ENCODE measurements around the gene WDR11.
"Not testable (repeated sequence)": the region's sequence is repeated elsewhere in the genome, so short reads cannot be mapped to it uniquely, and the experiment has no call there.

Gene WDR11

GRCh38 chr10:120897343-120897742 is 46.2 kb downstream of the WDR11 start:
- FAIRE-seq (no peak), DNase-seq (ENCODE audit: insufficient read length, low spot score) (no peak)
- no peak for TF ChIP-seq POLR2A (IDR thresholded peaks at IDR 0.05; ENCODE audit: low read depth, low read length)
- TF ChIP-seq POLR2AphosphoS5 (IDR thresholded peaks at IDR 0.05; ENCODE audit: low read depth, low read length), result no peak
- TF ChIP-seq TAF1 (IDR thresholded peaks at IDR 0.05; ENCODE audit: low read depth, low read length), result no peak
- no peak for TF ChIP-seq PAX5 (IDR thresholded peaks at IDR 0.05; ENCODE audit: insufficient read depth, low read length, severe bottlenecking)
- no peak for TF ChIP-seq POU2F2 (IDR thresholded peaks at IDR 0.05; ENCODE audit: low read depth, low read length)
- TF ChIP-seq SPI1 (IDR thresholded peaks at IDR 0.05; ENCODE audit: low read depth, low read length), result no peak

- TF ChIP-seq POLR2AphosphoS5 (IDR thresholded peaks at IDR 0.05; ENCODE audit: low read depth, low read length) (no peak), POLR2A (IDR thresholded peaks at IDR 0.05; ENCODE audit: low read depth, low read length) (no peak), PAX5 (IDR thresholded peaks at IDR 0.05; ENCODE audit: insufficient read depth, low read length, severe bottlenecking) (no peak), TAF1 (IDR thresholded peaks at IDR 0.05; ENCODE audit: low read depth, low read length) (no peak), POU2F2 (IDR thresholded peaks at IDR 0.05; ENCODE audit: low read depth, low read length) (no peak), SPI1 (IDR thresholded peaks at IDR 0.05; ENCODE audit: low read depth, low read length) (no peak)
- DNase-seq (ENCODE audit: insufficient read length, low spot score), result no peak
- FAIRE-seq, result no peak
Measured at GRCh38 chr10:120905268-120905667, 54.1 kb downstream of the WDR11 start.

- FAIRE-seq (no peak), DNase-seq (ENCODE audit: insufficient read length, low spot score) (no peak)
- TF ChIP-seq POU2F2 (IDR thresholded peaks at IDR 0.05; ENCODE audit: low read depth, low read length), result no peak
- no peak for TF ChIP-seq POLR2A (IDR thresholded peaks at IDR 0.05; ENCODE audit: low read depth, low read length)
Measured at GRCh38 chr10:120917521-120918250, 66.5 kb downstream of the WDR11 start.

- not testable (repeated sequence) for FAIRE-seq
Measured at GRCh38 chr10:120923886-120924285, 72.7 kb downstream of the WDR11 start.

GRCh38 chr10:120926611-120927010 is 75.4 kb downstream of the WDR11 start:
- DNase-seq (ENCODE audit: insufficient read length, low spot score), result no peak
- TF ChIP-seq POLR2A (IDR thresholded peaks at IDR 0.05; ENCODE audit: low read depth, low read length) (no peak), TAF1 (IDR thresholded peaks at IDR 0.05; ENCODE audit: low read depth, low read length) (no peak), POLR2AphosphoS5 (IDR thresholded peaks at IDR 0.05; ENCODE audit: low read depth, low read length) (no peak), SPI1 (IDR thresholded peaks at IDR 0.05; ENCODE audit: low read depth, low read length) (no peak), PAX5 (IDR thresholded peaks at IDR 0.05; ENCODE audit: insufficient read depth, low read length, severe bottlenecking) (no peak), POU2F2 (IDR thresholded peaks at IDR 0.05; ENCODE audit: low read depth, low read length) (no peak)
- no peak for FAIRE-seq

More at GRCh38 chr10:120923886-120924285, 72.7 kb downstream of the WDR11 start:
- not testable (repeated sequence) for DNase-seq (ENCODE audit: insufficient read length, low spot score)

GRCh38 chr10:120927352-120927751 is 76.2 kb downstream of the WDR11 start:
- TF ChIP-seq PAX5 (IDR thresholded peaks at IDR 0.05; ENCODE audit: insufficient read depth, low read length, severe bottlenecking), result no peak
- TF ChIP-seq SPI1 (IDR thresholded peaks at IDR 0.05; ENCODE audit: low read depth, low read length), result no peak
- no peak for TF ChIP-seq POU2F2 (IDR thresholded peaks at IDR 0.05; ENCODE audit: low read depth, low read length)
- TF ChIP-seq POLR2AphosphoS5 (IDR thresholded peaks at IDR 0.05; ENCODE audit: low read depth, low read length), result no peak
- no peak for TF ChIP-seq TAF1 (IDR thresholded peaks at IDR 0.05; ENCODE audit: low read depth, low read length)
- no peak for TF ChIP-seq POLR2A (IDR thresholded peaks at IDR 0.05; ENCODE audit: low read depth, low read length)
- DNase-seq (ENCODE audit: insufficient read length, low spot score), result no peak
- no peak for FAIRE-seq

- DNase-seq (ENCODE audit: insufficient read length, low spot score) (no peak), FAIRE-seq (no peak)
- no peak for TF ChIP-seq POLR2AphosphoS5 (IDR thresholded peaks at IDR 0.05; ENCODE audit: low read depth, low read length)
- TF ChIP-seq POLR2A (IDR thresholded peaks at IDR 0.05; ENCODE audit: low read depth, low read length), result no peak
- no peak for TF ChIP-seq SPI1 (IDR thresholded peaks at IDR 0.05; ENCODE audit: low read depth, low read length)
- no peak for TF ChIP-seq PAX5 (IDR thresholded peaks at IDR 0.05; ENCODE audit: insufficient read depth, low read length, severe bottlenecking)
- TF ChIP-seq POU2F2 (IDR thresholded peaks at IDR 0.05; ENCODE audit: low read depth, low read length), result no peak
- TF ChIP-seq TAF1 (IDR thresholded peaks at IDR 0.05; ENCODE audit: low read depth, low read length), result no peak
Measured at GRCh38 chr10:120929166-120929565, 78.0 kb downstream of the WDR11 start.

GRCh38 chr10:120931423-120931822 is 80.3 kb downstream of the WDR11 start:
- DNase-seq (ENCODE audit: insufficient read length, low spot score) (no peak), FAIRE-seq (no peak)
- peak; percentile 82 for TF ChIP-seq SPI1 (IDR thresholded peaks at IDR 0.05; ENCODE audit: low read depth, low read length)
- TF ChIP-seq TAF1 (IDR thresholded peaks at IDR 0.05; ENCODE audit: low read depth, low read length), result no peak
- TF ChIP-seq POLR2AphosphoS5 (IDR thresholded peaks at IDR 0.05; ENCODE audit: low read depth, low read length), result no peak
- TF ChIP-seq PAX5 (IDR thresholded peaks at IDR 0.05; ENCODE audit: insufficient read depth, low read length, severe bottlenecking), result no peak
- TF ChIP-seq POLR2A (IDR thresholded peaks at IDR 0.05; ENCODE audit: low read depth, low read length), result no peak

- TF ChIP-seq TAF1 (IDR thresholded peaks at IDR 0.05; ENCODE audit: low read depth, low read length) (no peak), SPI1 (IDR thresholded peaks at IDR 0.05; ENCODE audit: low read depth, low read length) (no peak), POLR2AphosphoS5 (IDR thresholded peaks at IDR 0.05; ENCODE audit: low read depth, low read length) (no peak), PAX5 (IDR thresholded peaks at IDR 0.05; ENCODE audit: insufficient read depth, low read length, severe bottlenecking) (no peak), POU2F2 (IDR thresholded peaks at IDR 0.05; ENCODE audit: low read depth, low read length) (no peak), POLR2A (IDR thresholded peaks at IDR 0.05; ENCODE audit: low read depth, low read length) (no peak)
- DNase-seq (ENCODE audit: insufficient read length, low spot score) (no peak), FAIRE-seq (no peak)
Measured at GRCh38 chr10:120931999-120932398, 80.8 kb downstream of the WDR11 start.

- DNase-seq (ENCODE audit: insufficient read length, low spot score) (no peak), FAIRE-seq (no peak)
- TF ChIP-seq PAX5 (IDR thresholded peaks at IDR 0.05; ENCODE audit: insufficient read depth, low read length, severe bottlenecking) (no peak), SPI1 (IDR thresholded peaks at IDR 0.05; ENCODE audit: low read depth, low read length) (no peak), POU2F2 (IDR thresholded peaks at IDR 0.05; ENCODE audit: low read depth, low read length) (no peak), POLR2A (IDR thresholded peaks at IDR 0.05; ENCODE audit: low read depth, low read length) (no peak), TAF1 (IDR thresholded peaks at IDR 0.05; ENCODE audit: low read depth, low read length) (no peak), POLR2AphosphoS5 (IDR thresholded peaks at IDR 0.05; ENCODE audit: low read depth, low read length) (no peak)
Measured at GRCh38 chr10:120938822-120939221, 87.7 kb downstream of the WDR11 start.
